Limb (tissue), 2 donors: Measurements from ENCODE around the gene EPN3.

Source experiments
- DNase-seq, 2 donors: peaks; one replicate each; pipeline ENCODE4 v3.0.0-alpha.2; 2016; ENCODE audit errors: extremely low spot score in 2 of 2

EPN3 gene

DNA sequence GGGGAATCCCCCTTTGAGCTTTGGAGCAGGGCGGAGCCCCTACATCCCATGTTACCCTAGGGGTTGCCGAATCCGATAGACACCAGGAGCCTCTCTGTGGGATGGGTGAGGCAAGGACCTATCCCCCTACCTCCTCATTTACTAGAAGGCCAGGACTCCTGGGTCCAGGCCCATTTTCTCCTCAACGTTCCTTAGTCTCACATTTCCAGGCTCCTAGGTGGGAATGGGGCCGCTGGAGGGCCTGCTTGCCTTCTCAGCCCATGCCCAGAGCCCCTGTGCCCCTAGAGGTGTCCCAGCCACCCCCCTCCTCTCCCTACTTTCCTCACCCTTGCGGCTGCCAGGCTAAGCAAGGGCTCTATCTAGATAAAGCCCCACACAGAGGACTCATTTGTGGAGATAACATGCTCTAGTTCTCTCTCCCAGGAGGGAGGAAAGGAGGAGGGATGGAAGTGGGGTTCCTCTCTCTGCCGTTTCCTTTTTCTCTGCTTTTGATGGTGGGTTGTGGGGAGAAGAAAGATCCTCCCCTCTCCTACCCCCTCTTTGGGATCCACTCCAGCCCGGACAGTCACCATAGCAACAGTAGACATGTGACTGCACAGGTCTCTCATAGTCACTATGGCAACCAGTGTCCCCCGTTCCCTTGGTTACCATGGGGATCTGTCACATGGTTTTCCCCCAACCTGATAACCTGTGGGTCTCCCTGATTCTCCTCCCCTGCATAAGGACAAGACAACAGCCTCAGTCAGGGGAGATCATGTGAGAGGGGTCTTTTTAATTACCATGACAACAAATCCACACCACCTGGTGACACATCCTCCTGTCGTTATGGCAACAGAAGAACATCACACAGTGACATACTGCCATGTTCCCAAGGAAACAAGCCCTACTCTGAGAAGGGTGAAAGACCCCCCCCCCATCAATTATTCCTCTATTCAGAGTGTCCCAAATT lies 33.1 kb downstream of the EPN3 start:
- DNase-seq = peak in 1 of 2 donors; percentile 79

DNA sequence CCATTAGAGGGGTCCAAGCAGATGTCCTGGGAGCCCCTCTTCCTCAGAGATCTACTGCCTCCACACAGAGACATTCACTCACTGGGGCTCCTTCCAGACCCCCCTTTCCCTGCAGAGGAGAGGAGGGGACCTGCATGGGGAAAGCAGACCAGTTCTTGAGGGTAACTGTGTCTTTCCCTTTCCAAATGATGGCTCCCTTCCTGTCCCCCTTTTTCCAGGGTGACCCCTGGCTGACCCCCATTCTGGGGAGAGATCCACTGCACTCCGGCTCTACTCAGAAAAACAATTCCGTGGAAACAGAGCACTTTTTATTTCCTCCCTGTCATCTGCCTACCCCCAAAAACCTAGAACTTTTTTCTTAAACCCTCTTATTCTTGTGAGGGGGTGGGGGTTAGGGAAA lies 34.4 kb downstream of the EPN3 start:
- no peak for DNase-seq

GRCh38 chr17:50568659-50569058 lies 36.1 kb downstream of the EPN3 start:
- no peak for DNase-seq

- DNase-seq = no peak
Observed at GRCh38 chr17:50569592-50569991, 37.1 kb downstream of the EPN3 start.

- DNase-seq = no peak
Observed at GRCh38 chr17:50570032-50570431, 37.5 kb downstream of the EPN3 start.

GRCh38 chr17:50570528-50570927 lies 38.0 kb downstream of the EPN3 start:
- DNase-seq = no peak

- no peak for DNase-seq
Observed at GRCh38 chr17:50571681-50572080, 39.1 kb downstream of the EPN3 start.

- no peak for DNase-seq
Observed at GRCh38 chr17:50572541-50572940, 40.0 kb downstream of the EPN3 start.

DNA sequence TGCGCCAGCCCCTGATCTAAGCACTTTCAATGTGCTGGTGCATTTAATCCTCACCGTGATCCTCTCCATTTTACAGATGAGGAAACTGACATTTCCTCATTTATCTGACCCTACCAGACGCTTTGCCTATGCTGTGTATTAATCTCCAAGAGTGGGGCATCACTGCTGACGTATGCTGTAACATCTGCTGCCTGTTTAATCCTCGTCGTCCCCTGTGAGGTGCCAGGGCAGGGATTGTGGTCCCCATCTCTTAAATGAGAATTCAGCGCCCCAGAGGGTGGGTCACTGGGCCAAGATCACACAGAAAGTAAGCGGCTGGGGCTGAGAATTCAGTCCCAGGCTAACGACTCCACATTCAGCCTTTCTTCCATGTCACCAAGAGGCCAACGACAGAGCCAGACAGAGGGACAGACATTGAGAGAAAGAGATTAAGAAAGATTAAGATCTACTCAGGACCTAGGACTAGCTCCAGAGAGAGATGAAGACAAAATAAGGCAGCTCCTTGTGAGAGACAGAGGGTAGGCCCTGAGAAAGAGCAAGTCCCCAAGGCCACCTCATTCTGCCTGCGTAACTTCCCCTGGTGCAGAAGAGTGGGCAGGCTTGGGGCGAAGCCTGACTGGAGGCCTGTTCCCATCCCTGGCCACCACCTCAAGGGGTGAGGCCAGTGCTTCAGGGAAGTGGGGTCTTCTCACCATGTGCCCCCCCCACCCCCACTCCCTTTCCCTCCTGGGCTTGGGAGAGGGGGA lies 41.5 kb downstream of the EPN3 start:
- DNase-seq = no peak

GRCh38 chr17:50575581-50576210 lies 43.2 kb downstream of the EPN3 start:
- DNase-seq = no peak

- DNase-seq = no peak
Observed at GRCh38 chr17:50576864-50577263, 44.3 kb downstream of the EPN3 start.

DNA sequence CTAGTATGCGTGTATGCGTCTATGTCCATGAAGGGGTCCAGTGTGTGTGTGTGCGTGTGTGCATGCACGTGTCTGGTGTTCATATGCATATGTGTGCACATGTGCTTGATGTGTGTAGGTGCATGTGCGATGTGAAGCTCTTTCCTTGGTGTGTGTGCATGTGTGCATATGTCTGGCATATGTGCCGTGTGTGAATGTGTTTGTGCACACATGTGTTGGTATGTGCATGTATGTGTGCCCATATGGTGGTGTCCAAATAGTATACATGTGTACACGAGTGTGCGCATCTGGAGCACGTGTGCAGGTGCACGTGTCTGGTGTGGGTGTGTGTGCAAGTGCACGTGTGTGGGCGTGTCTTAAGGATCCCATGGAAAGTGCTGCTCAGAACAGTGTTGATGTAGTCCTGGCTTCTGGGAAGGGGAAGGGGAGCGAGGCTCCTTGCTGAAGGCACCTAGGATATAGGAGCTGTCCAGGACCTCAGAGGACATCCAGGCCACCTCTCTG lies 45.0 kb downstream of the EPN3 start:
- DNase-seq = no peak

GRCh38 chr17:50578173-50578572 lies 45.6 kb downstream of the EPN3 start:
- no peak for DNase-seq

DNA sequence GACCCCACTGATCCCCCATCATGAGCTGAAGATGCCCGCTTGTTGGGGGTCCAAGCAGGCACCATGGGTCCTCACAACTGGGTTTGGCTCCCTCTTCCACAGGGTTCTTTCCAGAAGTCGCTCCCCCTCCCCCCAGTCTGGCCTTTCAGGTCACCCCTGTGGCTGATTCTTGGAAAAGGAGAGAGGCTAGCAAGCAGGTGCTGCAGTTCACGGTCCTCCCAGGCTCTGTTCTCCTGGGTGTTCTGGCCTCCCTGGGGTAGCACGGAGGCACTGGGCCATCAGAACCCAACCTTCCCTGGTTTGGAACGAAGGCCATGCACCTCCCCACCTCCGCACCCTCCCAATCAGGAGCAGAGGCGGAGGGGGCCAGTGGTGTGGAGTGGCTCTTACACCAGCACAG lies 46.9 kb downstream of the EPN3 start:
- DNase-seq = no peak

DNA sequence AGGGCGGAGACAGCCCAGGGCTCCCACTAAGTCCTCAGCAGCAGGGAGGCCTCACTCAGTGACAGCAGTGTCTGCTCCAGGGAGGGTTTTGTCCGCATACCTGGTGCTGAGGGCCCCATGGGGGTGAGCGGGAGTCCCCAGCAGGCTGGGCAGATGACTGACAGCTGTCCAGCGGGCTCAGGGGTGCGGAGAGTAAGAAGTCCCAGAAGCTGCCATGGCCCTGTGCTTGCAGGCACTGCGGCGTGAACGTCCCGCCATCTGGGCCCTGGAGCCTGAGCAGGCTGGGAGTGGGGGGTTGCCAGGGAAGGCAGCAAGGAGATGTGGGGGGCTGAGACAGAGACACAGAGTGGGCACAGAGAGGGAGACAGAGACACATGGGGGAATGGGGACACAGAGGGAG lies 48.1 kb downstream of the EPN3 start:
- DNase-seq = no peak

DNA sequence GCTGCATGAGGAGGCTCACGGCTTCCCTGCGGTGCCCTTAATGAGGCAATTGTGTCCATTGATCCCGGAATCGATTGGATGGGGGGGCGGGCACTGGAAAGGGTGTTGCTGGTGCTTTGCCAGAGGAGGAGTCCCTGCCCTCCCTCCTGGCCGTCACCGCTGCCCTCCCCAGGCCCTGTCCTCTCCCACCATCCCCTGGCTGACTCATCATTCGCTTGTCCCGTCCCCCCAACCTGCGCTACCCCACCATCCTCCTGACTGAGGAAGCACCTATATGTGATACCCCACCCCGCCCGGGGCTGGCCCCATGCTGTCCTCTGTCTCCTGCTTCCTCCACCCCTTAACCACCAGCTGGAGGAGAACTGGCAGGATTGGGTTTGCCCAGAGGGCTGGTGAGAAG lies 48.8 kb downstream of the EPN3 start:
- no peak for DNase-seq

- DNase-seq = no peak
Observed at GRCh38 chr17:50582741-50583140, 50.2 kb downstream of the EPN3 start.

DNA sequence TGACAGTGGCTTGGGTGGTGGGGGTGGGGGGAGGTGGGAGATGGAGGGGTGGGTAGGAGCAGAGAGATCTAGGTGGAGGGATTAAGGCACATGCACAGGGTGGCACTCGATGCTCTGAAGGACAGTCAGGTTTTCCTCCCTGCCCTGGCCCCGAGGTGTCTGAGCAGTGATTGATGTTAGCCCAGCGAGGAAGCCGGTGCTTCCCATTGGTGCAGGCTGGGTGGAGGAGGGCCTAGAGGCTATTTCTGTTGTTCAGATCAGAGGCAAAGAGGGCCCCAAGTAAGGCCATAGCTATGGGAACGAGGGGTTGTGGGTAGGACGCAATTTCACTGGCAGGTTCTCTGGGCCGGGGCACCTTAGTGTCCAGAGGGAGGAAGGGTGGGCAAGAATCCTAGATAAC lies 51.1 kb downstream of the EPN3 start:
- no peak for DNase-seq

- DNase-seq = no peak
Observed at GRCh38 chr17:50584116-50584515, 51.6 kb downstream of the EPN3 start.

DNA sequence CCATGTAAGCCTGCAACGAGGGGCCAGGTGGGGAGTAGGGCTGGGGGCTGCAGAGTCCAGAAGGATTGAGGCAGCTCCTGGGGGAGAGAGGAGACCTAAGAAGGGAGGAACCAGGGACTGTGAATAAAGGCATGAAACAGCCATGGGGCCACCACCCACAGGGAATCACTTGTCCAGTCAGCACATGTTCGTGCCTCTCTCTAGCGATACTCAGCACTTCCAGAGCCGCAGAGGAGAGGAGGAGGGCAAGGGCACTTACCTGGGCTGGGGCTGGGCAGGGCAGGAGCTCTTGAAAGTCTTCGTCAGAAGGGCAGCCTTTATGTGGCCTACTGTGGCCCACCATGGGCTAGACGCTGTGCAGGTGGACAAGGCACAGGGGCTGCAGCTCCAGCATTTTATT lies 52.2 kb downstream of the EPN3 start:
- DNase-seq = no peak

GRCh38 chr17:50585346-50585745 lies 52.8 kb downstream of the EPN3 start:
- DNase-seq = no peak

- no peak for DNase-seq
Observed at GRCh38 chr17:50585891-50586290, 53.4 kb downstream of the EPN3 start.
